Superior temporal gyrus (tissue), 1 donor: ENCODE measurements around the gene LDLRAP1.
A peak's percentile ranks its signal among the peaks of the same experiment; 100 is the strongest.

Experiments used
- DNase-seq: peaks from one replicate; pipeline ENCODE4 v3.0.0-alpha.2; 2016; ENCODE audit errors: extremely low spot score

Gene LDLRAP1

DNA sequence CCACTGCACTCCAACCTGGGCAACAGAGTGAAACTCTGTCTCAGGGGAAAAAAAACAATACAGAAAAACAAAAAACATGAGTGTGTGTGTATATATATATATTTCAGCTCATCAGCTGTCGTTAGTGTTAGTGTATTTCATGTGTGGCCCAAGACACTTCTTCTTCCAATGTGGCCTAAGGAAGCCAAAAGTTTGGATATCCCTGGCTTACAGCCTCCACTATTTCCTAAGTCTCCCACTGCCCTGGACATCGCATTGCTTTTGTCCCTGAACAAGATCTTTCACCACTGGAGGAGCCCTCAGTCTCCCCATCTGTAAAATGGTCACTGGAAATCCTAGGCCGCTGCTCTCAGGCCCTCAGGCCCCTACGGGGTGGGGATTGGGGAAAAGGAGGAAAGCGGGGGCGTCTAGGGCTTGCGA lies 391 bp upstream of the LDLRAP1 start:
- DNase-seq = no peak

DNA sequence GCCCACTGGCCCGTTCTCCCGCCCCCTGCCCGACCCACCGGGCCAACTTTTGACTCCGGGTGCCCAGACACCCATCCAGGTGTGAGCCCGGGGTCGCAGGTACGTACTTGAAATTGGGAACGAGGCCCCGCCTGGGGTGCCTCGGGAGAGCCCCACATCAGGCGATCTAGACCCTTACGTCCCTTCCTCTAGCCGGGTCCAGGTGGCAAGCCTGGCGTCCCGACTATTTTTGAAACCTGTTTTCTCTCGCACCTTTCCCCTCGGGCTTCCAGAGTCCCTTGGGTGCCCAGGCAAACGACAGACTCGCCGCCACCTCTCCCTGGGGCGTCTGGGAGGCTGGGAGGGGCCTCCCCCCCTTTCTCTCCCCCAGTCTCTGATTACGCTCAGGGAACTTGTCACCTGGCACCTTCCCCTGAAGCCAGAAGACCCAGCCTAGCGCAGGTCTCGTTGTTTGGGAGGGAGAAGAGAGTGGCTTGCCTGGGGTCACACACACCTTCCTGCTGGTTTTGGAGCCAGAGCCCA lies 898 bp downstream of the LDLRAP1 start:
- no peak for DNase-seq

DNA sequence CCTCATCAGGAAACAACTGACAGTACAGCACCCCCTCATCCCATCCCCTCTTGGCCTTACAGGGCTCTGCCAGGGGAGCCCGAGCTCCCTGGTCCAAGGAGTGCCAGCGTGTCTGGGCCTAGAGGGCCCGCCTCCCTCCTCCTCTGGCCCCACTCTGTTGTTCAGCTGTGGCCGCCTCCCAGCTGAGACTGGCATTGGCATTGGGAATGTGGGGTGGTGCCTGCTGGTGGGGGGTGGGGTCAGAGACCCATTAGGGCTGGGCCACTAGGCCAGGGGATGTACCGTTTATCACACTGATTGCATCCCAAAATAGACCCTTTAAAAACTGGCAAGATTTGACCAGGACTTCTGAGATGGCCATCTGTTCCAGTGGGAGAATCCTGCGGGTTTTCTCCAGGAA lies 1.4 kb downstream of the LDLRAP1 start:
- peak; percentile 52 for DNase-seq

- no peak for DNase-seq
These were observed 2.4 kb downstream of the LDLRAP1 start for GRCh38 chr1:25545767-25546166.

GRCh38 chr1:25546193-25546592 lies 2.8 kb downstream of the LDLRAP1 start:
- DNase-seq = no peak

- DNase-seq = no peak
These were observed 5.2 kb downstream of the LDLRAP1 start for GRCh38 chr1:25548601-25549000.

GRCh38 chr1:25549273-25550154 lies 6.1 kb downstream of the LDLRAP1 start:
- no peak for DNase-seq

DNA sequence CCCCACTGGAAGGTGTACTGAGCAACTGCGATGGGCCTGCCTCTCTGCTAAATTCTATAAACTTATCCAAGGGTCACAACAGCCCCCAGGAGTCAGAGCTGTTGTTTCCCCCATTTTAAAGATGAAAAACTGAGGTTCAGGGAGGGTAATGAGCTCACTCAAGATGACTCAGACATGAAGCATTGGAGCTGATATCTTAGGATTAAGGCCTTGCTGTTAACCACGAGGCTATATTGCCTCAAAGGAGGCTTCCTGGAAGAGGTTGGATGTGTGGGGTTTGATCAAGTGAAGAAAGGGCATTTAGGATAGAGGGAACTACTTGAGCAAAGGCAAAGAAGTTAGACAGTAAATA lies 6.7 kb downstream of the LDLRAP1 start:
- no peak for DNase-seq

DNA sequence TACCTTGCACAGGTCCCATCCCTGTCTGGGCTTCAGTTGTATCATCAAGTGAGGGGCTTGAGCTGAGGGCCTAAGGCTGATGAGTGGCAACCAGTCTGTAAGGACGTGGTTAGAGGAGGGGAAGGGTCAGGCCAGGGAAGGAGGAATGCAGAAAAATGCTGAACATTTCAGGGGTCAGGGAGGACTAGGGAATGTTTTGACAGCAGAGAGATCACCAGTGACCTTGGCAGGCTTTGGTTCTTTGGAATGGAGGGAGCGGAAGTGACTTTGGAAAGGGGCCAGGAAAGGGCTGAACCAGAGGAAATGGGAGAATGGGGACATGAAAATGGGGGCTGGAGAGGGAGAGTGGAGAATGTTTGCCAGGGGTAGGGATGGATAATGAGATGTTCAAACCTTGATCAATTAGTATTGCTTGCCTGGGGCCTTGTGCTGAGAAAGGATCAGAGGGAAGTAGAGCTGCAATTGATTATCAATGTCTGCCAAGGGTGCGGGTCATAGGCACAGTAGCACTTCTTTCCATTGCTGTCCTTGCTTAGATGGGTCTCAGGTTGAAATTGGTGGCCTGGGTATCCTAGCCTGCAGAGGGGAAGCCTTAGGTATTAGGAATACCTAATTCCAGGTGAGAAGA lies 7.4 kb downstream of the LDLRAP1 start:
- no peak for DNase-seq

DNA sequence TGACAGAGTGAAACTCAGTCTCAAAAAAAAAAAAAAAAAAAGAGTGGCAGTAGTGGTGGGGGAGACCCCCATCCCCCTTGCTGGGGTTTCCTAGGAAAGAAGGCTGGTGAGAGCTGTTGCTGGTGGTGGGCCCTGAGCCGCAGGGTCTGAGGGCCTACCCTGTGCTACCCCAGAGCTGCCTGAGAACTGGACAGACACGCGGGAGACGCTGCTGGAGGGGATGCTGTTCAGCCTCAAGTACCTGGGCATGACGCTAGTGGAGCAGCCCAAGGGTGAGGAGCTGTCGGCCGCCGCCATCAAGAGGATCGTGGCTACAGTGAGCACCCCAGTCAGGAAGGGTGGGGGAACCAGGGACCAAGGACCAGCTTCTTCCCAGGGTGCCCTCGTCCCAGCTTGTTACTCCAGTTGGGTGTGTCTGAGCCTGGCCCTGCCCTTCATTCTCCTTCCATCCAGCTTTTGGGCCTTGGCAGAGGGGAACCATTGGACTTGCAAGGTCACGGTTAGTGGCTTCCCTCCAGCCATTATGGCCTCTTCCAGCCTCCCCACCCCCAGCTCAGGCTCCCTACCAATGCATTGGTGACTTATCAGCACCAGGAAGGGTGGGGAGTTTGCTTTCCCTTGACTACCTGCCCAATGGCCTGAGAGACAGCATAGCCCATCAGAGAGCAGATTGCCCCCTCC lies 10.5 kb downstream of the LDLRAP1 start:
- DNase-seq = no peak

DNA sequence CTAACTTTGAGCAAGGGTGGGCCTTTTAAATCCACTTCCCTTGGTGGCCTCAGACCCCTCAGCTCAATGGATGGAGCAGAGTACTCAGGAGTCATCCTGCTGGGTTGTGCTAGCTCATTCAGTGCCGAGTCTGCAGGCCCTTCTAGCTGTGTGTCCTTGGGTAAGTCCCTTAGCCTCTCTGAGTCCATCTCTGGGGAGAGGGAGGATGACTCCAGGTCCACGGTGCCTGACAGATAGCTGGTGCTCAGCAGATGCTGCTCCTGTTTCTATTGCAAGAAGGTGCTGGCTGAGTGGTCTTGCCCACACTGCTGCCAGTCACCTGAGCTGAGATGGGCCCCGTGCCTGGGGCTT lies 11.0 kb downstream of the LDLRAP1 start:
- DNase-seq = no peak

DNA sequence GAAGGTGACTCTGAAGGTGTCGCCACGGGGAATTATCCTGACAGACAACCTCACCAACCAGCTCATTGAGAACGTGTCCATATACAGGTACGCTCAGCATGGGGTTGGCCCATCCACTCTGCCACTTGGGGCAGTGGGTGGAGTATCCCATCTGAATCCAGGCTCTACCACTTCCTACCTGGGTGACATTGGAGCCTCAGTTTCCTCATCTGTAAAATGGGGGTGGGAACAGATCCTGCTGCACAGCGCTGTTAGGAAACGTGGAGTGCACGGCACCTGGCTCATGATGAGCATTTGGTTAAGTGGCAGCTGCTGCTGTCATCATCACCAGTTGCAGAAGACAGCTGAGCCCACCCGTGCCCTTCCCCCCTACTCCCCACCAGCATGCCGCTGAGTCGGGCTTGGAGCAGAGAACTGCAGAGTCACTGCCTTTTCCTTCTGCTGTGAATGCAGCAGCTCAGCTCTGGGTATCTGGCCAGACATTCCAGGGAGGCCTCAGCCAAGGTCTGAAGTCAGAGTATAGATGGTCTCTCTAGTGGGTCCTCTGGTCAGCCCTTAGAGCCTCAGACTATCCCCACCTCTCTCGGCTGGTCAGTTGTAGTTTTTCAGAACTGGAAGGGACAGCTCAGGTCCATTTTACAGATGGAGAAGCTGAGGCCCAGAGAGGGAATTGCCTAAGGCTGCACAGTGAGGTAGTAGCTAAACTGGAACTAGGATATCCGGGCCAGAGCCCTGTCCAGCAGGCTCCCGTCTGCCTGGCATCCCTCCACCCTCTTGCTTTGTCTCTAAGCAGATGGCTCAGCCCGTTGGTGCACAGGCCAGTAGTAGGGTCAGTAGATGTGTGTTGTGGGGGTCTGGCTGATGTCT lies 11.7 kb downstream of the LDLRAP1 start:
- DNase-seq = no peak

GRCh38 chr1:25555753-25556092 lies 12.3 kb downstream of the LDLRAP1 start:
- DNase-seq = no peak

- DNase-seq = no peak
These were observed 12.8 kb downstream of the LDLRAP1 start for GRCh38 chr1:25556132-25556670.

GRCh38 chr1:25556791-25557476 lies 13.5 kb downstream of the LDLRAP1 start:
- no peak for DNase-seq

GRCh38 chr1:25557543-25557942 lies 14.1 kb downstream of the LDLRAP1 start:
- peak; percentile 44 for DNase-seq

DNA sequence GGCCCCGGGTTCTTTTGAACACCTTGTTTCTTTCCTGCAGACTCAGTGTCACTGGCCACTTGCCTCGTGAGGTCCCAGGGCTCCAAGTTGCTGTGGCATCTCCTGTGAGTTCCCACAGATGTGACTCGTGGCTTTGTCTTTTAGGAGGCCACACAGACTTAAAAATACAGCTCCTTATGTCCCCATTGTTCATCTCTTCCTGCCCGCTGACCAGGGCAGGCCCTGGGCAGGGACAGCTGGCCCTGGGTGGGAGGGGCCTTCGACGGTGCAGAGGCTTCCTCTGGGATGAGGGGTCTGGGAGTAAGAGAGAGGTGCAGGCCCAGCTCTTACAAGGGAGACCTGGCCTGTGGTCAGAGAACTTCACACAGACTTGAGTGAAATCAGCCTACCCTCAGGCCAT lies 15.6 kb downstream of the LDLRAP1 start:
- DNase-seq = no peak

DNA sequence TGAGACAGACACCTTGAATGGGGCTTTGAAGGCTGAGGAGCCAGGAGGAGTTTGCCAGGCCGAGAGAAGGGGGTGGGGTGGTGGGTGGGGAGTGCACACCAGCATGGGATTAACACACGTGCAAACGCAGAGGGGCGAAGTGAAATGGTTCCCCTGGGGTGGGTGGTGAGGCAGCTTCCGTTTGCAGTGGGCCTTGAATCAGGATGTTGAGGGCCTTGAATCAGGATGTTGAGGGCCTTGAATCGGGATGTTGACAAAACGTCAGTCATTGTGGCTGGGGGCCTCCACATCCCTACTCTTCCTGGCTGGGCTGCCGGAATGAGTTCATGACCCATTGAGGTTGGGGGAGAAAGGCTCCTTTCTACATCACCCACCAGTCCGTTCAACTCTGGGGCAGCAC lies 16.6 kb downstream of the LDLRAP1 start:
- DNase-seq = no peak

GRCh38 chr1:25560788-25561187 lies 17.4 kb downstream of the LDLRAP1 start:
- no peak for DNase-seq

DNA sequence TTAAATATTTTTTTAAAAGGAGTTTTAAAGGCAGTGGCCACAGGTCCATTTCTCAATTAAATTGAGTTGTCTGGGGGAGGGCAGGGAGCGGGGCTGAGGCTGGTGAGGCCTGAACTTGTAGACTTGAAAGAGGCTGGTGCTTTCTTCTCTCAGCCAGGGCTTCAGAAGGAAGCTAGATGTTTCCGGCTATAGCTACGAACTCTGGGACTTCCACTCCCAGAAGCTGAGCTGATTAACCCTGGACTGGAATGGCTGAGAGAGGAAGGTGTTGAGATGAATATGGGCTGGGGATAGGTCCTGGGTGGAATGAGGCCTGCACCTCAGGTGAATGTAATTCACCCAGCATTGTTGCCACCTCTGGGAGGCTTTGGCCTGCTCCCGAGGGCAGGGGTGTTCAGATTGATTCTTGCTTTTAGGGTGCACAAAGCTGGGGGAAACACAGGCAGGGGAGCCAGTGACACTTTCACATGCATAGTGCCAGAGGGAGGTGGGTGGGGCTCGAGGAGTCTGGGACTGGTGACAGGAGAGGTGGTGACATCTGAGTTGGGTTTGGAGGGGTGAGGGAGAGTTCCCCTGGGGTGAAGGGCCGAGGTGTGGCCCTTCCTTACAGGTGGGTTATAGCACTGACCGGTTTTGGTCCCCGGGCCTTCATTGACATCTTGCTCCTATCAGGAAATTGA lies 18.2 kb downstream of the LDLRAP1 start:
- no peak for DNase-seq
